GM21723 (cell line): ENCODE results near the gene PRDM5.
A peak's percentile ranks its signal among the peaks of the same experiment; 100 is the strongest.
"Not testable (repeated sequence)": the region's sequence is repeated elsewhere in the genome, so short reads cannot be mapped to it uniquely, and the experiment has no call there.

Experiments
- ATAC-seq: cut with Tn5 transposase; IDR thresholded peaks from one replicate; pipeline ENCODE4 v1.9.1; 2021; ENCODE audit warnings: mild to moderate bottlenecking, moderate library complexity; ENCODE audit not compliant: unreplicated experiment

PRDM5 gene

GRCh38 chr4:120763650-120764049 is 158.9 kb downstream of the PRDM5 start:
- ATAC-seq, result no peak

- no peak for ATAC-seq
Observed at GRCh38 chr4:120761070-120761469, 161.5 kb downstream of the PRDM5 start.

GRCh38 chr4:120760047-120760446 is 162.5 kb downstream of the PRDM5 start:
- no peak for ATAC-seq

GRCh38 chr4:120755864-120756263 is 166.7 kb downstream of the PRDM5 start:
- no peak for ATAC-seq

- ATAC-seq, result no peak
Observed at GRCh38 chr4:120754590-120754989, 167.9 kb downstream of the PRDM5 start.

- no peak for ATAC-seq
Observed at GRCh38 chr4:120753854-120754253, 168.7 kb downstream of the PRDM5 start.

GRCh38 chr4:120750152-120750525 is 172.4 kb downstream of the PRDM5 start:
- no peak for ATAC-seq

- ATAC-seq, result peak; percentile 99
Observed at GRCh38 chr4:120749445-120750151, 172.9 kb downstream of the PRDM5 start.

- not testable (repeated sequence) for ATAC-seq
Observed at GRCh38 chr4:120741636-120742035, 180.9 kb downstream of the PRDM5 start.

GRCh38 chr4:120736312-120736711 is 186.2 kb downstream of the PRDM5 start:
- no peak for ATAC-seq

- no peak for ATAC-seq
Observed at GRCh38 chr4:120733968-120734367, 188.6 kb downstream of the PRDM5 start.

GRCh38 chr4:120733054-120733453 is 189.5 kb downstream of the PRDM5 start:
- ATAC-seq, result no peak

GRCh38 chr4:120731561-120731960 is 191.0 kb downstream of the PRDM5 start:
- ATAC-seq, result no peak

- no peak for ATAC-seq
Observed at GRCh38 chr4:120730777-120731320, 191.7 kb downstream of the PRDM5 start.

- no peak for ATAC-seq
Observed at GRCh38 chr4:120728892-120729675, 193.4 kb downstream of the PRDM5 start.

GRCh38 chr4:120725639-120726580 is 196.6 kb downstream of the PRDM5 start:
- ATAC-seq, result no peak

GRCh38 chr4:120724656-120725055 is 197.9 kb downstream of the PRDM5 start:
- no peak for ATAC-seq

GRCh38 chr4:120723986-120724385 is 198.5 kb downstream of the PRDM5 start:
- ATAC-seq, result no peak

- no peak for ATAC-seq
Observed at GRCh38 chr4:120723105-120723504, 199.4 kb downstream of the PRDM5 start.

- ATAC-seq, result no peak
Observed at GRCh38 chr4:120722655-120723054, 199.9 kb downstream of the PRDM5 start.

- no peak for ATAC-seq
Observed at GRCh38 chr4:120720354-120720934, 202.1 kb downstream of the PRDM5 start.
